HEK293T (cell line): ENCODE data around the gene DNAJC5.

ENCODE experiments used
- FOXA1 ChIP-seq: fragments of 450-650 bp; IDR thresholded peaks from 2 replicates; pipeline ENCODE4 v1.6.1; 2016; ENCODE audit warnings: mild to moderate bottlenecking
- FOXM1 ChIP-seq: fragments of 450-650 bp; IDR thresholded peaks from 2 replicates; pipeline ENCODE4 v1.6.1; 2017; ENCODE audit warnings: mild to moderate bottlenecking, borderline replicate concordance
- SUZ12 ChIP-seq: fragments of 450-650 bp; IDR thresholded peaks from 2 replicates; pipeline ENCODE4 v1.6.1; 2016; ENCODE audit warnings: mild to moderate bottlenecking
- TARDBP ChIP-seq: fragments of 450-650 bp; IDR thresholded peaks from 2 replicates; pipeline ENCODE4 v1.6.1; 2016

- TF ChIP-seq TARDBP (no peak), FOXM1 (no peak), SUZ12 (no peak), FOXA1 (no peak)
These were observed 31.4 kb downstream of the DNAJC5 start for GRCh38 chr20:63926298-63926697.
